ENCODE results near the gene LMBRD2.
"Not testable (repeated sequence)": the region's sequence is repeated elsewhere in the genome, so short reads cannot be mapped to it uniquely, and the experiment has no call there.

Gene LMBRD2

DNA sequence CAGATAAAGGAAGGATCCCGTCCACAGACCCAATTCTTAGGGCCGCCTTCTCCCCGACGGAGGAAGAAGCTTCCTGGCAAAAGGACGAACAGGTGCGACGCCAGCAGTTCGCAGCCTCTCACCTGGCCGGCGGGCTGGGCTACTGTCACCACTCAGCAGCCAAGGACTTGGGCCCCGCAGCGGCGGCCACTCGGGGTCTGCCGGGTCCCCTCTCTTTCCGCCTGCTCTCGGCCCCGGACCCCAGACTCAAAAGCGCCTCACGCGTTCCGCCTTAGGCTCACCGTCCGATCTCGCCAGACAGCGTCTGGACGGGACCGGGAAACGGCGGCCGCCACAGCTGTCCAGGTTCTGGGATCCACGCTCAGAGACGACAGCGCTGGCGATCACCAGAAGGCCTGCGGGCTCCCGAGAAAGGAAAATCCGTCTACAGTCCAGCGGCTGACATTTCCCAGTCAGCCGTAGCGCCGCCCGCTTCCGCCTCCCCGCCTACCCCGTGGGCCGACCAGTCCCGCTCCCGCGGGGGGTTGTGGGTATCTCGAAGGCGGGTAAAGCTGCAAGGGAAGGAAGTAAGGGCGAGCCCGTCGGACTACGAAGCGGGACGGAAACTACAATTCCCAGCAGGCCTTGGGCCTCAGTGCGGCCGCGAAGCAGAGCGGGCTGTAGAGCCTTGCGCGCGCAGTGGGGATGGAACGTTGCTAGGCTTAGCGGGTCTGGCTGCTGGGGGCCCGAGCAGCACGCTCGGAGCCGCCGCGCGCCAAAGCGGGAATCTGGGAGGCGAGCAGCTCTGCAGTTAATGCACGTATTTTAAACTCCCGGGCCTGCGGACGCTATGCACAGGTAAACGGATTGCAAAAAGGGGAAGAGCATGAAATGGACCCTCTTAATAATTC, at the start of gene LMBRD2, which contains the start of gene SKP2:
TSS of gene LMBRD2 (minus strand) at position 454 of the 890 bp plus-strand sequence. CDS start 8,538 bp downstream, outside the sequence.
TSS of gene SKP2 (plus strand) at position 678 of the 890 bp plus-strand sequence. CDS start at position 830, 152 bp downstream.
- DNase-seq, result peak; percentile 100

DNA sequence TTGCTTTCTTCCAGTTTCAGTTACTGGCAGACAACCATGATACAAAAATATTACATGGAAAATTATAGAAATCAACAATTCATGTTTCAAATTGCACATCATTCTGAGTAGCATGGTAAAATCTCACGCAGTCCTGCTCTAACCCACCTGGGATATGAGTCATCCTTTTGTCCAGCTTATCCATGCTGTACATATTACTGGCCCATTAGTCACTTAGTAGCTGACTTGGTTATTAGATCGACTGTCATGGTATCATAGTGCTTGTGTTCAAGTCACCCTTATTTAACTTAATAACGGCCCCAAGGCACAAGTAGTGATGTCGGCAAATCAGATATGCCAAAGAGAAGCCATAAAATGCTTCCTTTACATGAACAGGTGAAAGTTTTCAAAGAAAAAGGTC, 48.8 kb upstream of the LMBRD2 start:
- DNase-seq, result no peak

DNA sequence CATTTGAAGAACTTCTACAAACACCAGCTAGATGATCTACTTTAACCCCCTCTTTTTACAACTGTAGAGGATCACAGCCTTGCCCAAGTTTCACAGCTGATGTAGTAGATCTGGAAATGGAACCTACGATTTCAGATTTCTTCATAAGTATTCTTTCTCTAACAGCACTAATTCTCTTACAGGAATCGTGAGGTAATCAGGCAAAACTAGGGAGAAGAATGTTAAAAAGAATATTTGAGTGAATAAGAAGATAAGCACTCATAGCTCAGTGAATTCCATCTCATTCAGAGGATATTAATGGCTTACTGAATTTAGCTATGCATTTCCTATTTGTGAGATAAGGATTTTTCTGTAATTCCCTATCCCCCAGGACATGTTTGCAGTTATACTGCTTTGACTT, 47.9 kb upstream of the LMBRD2 start:
- DNase-seq, result no peak

DNA sequence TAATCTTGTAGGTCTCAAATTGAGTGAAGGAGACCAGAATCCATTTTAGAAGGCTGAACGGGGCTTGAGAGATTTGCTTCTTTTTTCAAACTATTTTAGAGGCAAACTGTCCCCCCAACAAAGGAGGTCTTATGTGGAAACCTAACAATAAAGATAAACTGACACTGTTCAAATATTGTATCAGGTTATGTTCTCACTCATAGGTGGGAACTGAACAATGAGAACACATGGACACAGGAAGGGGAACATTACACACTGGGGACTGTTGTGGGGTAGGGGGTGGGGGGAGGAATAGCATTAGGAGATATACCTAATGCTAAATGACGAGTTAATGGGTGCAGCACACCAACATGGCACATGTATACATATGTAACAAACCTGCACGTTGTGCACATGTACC, 47.1 kb upstream of the LMBRD2 start:
- peak; percentile 47 to 67 for DNase-seq

DNA sequence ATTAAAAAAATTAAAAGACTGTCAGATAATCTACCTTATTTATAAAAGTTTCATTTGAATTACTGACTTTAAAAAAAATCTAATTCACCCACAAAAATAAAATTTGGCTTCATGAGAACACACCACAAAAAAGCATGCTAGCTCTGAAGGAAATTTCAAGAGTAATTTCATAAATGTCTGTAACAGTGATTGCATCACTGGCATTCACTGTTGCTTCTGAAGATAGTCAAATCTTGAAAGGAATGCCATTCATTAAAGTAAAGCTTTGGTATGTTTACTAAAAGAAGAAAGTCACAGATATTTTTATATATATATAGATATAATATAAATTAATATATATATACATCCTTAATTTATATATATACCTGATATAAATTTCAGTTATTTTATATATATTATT, 46.6 kb upstream of the LMBRD2 start:
- DNase-seq, result no peak

DNA sequence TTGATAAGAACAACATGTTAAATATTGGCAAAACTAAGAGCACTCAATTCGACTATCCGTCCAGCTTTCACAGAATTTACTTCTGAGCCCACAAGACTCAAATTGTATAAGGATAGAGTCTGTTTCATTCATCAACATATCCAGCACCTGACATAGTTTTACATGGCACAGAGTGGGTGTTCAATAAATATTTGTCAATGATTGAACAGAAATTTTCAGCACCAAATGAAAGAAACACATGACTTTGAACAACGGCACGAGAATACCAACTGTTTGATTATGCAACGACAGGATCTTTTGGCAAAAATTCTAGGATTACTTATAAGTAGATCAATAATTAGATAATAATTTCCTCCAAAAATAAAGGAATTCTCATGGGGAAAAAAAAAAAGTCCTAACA, 42.1 kb upstream of the LMBRD2 start:
- no peak for DNase-seq

DNA sequence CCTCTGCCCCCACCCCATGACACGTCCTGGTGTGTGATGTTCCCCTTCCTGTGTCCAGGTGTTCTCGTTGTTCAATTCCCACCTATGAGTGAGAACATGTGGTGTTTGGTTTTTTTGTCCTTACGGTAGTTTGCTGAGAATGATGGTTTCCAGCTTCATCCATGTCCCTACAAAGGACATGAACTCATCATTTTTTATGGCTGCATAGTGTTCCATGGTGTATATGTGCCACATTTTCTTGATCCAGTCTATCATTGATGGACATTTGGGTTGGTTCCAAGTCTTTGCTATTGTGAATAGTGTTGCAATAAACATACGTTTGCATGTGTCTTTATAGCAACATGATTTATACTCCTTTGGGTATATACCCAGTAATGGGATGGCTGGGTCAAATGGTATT, 32.7 kb upstream of the LMBRD2 start:
- DNase-seq, result not testable (repeated sequence)

DNA sequence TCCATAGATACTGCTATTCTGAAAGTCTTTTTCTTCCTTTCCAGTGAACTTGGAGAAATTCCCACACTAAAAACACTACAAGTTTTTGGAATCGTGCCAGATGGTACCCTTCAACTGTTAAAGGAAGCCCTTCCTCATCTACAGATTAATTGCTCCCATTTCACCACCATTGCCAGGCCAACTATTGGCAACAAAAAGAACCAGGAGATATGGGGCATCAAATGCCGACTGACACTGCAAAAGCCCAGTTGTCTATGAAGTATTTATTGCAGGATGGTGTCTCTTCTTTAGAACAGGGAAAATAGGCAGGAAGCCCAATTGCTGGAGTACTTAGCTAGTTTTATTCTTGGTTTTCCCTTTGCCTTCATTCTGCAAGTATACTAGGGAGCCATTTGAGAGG, 30.1 kb upstream of the LMBRD2 start:
- no peak for DNase-seq

DNA sequence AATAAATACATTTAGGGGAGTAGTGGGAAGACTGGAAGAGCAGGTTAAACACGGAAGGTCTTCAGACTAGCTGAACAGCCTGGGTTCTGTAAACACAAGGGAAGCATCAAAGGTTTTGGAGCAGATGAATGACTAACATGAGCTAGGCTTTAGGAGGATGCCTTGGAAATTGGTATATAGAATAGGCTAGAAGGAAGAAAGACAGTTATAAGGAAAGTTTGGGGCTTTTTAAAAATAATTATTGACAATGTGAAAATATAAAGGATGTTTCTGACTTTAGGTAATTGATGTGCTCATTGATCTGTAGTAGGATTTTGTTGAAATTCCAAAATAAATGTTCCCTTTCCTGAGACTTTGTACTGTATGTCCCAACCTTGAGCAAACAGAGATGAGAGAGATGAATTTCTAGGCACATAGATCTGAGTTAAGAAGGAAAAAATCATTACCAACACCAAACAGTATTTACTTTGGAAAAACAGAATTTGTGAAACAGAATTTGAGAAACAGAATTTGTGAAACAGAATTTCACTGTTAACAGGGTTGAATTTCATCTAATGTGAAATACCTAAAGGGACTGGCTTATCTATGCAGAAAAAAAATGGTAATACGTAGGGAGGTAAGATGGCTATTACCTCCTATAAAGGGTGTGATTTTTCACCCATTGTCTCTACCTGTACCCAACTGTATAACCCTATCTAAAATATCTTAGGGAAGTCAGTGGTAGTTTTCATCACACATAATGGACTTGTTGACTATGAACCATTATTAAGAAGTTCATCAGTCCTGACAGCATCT, 29.1 kb upstream of the LMBRD2 start:
- DNase-seq, result no peak

DNA sequence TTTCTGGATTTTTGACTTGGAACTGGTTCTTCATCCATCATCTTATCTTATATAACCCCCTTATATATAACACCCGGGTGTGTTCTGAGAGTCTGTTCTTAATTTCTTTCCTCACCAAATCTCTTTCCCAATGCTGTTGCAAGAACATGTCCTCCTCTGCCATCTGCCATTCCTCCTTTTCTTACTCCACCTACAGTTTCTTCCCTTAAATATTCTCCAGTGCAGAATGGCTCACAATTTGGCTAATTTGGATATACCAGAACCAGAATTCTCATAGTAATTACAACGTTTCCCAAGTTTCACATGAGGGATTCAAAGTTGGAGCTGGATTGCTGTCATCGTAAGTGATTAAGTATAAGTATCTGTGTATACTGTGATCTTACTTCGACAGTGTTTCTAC, 28.3 kb upstream of the LMBRD2 start:
- no peak for DNase-seq

DNA sequence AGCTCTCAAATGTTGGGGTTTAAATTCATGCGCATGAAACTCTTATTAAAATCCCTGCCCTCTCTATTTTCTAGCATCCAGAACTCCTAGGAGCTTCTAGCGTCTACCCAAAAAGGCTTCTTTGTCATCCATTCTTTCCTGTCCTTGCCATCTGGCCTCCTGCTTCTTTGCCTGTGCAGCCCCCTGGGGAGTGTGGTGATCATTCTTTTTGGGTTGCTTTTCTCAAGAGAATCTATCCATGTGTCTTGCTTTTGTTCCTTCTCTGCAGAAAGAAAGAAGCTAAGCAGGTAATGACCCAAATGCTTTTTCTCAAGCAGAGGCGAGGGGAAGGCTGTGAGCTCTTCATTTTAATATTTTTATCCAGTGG, 26.8 kb upstream of the LMBRD2 start:
- no peak for DNase-seq

DNA sequence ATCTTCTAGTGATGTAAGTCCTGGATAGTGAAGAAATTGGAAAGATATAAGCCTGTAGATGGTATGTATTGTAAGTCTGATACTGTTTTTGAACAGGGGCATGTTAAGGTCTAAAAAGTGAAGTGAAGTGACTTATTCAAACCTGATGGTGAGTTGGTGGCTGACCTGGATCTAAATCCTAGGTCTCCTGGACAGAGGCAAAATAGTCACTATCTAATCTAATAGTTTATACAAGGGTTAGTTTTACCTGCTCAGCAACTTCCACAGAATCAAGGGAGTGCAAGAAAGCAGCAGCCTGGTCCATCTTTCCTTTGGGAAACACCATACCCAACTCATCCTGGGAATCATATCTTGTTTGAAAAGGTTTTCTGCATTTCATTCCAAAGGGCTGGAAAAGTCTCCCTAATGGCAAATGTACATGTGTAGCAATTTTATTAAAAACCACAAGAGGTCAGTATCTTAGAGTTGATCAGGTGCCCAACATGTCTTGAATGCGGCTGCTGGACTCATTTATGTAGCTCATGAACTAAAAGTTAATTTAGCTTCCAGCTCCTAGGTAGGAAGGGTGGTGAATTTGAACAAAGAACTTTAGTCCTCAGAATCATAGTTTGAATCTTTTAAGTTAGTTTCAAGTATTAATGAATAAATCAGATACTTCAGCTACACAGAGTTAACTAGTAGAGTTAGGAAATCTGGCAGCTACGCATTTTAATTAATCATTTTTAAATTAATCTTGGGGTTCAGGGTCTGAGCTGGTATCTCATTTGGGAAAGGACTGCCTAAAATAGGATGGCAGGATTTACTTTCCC, 26.2 kb upstream of the LMBRD2 start:
- peak; percentile 27 to 63 for DNase-seq

DNA sequence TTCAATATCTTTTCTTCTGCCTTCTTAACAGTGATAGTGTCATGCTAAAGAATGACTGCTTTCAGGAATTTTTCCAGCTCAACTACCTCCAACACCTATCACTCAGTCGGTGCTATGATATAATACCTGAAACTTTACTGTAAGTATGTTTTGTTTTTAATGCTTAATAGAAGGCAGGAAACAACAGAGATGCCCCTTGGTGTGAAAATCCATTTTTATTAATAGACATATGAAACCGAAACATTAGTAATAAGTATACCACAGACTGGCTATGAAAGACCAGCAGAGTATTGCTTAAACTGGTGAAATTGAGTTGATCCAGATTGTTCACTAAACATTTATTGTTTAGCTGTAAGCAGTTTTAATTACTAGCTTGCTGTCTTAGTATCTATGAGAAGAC, 25.5 kb upstream of the LMBRD2 start:
- DNase-seq, result no peak

DNA sequence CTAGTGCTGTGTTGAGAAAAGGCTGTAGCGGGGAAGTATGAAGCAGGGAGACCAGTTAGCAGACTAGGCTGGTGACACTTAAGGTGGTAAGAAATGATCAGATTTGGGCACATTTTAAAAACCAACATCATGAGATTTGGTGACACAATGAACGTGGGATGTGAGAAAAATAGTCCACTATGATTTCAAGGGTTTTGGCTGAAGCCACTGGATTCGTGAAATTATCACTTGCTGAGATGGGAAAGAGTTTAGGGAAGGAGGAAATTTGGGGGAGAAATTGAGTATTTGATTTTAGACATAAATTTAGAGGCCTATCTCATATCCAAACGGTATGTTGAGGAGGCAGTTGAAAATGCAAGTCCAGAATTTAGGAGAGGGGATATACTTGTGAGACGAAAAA, 23.4 kb upstream of the LMBRD2 start:
- no peak for DNase-seq

DNA sequence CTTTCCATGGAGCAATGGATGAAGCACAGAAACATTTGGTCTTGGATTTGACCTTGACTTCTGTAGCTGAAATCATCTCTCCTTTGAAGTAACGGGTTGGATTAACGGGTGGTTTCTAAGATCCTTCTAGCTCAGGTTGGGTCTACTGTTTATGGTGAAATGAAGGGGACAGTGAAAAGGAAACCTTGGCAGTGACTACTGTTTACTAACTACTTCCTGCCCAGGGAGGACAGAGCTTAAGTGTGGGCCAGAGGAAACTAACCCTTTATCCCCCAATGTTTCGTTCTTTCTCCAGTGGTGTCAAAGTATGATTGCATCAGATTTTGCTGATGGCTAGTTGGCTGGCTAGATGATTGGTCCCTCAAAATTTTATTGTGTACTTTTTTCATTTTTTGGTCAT, 22.4 kb upstream of the LMBRD2 start:
- no peak for DNase-seq

DNA sequence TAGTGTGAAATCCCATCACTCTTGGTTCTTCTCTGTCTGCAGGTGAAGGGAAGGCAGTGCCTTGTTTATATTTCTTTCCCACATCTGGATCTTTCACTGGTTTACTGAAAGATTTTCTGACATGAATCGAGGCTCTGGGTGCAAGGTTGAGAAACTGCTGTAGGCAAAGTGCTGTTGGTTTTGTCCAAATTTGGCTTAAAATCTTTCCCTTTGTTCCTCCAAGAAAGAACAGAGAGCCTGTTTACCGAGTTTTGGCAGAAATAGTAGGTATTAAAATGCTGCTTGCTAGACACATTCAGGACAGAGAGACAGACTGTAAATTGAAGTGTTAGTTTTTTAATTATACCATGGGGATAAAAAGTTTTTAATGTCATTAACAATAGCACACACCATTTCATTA, 21.7 kb upstream of the LMBRD2 start:
- no peak for DNase-seq

DNA sequence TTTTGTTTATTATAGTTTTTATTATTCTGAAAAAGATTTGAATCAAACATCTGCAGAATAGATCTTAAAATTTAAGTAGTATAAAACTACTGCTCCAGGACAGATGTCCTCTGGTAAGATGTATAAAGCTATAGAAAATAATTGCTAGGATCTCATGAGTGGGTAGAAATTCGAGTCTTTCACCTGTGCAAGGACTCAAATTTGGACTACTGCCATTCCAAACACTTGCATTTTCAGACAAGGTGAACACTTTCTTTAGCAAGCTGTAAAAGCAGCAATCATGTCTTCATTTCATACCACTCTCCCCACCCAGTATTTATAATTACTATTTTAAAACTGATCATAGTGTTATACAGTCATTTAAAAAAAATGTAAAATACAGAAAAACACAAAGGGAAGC, 20.9 kb upstream of the LMBRD2 start:
- DNase-seq, result no peak

DNA sequence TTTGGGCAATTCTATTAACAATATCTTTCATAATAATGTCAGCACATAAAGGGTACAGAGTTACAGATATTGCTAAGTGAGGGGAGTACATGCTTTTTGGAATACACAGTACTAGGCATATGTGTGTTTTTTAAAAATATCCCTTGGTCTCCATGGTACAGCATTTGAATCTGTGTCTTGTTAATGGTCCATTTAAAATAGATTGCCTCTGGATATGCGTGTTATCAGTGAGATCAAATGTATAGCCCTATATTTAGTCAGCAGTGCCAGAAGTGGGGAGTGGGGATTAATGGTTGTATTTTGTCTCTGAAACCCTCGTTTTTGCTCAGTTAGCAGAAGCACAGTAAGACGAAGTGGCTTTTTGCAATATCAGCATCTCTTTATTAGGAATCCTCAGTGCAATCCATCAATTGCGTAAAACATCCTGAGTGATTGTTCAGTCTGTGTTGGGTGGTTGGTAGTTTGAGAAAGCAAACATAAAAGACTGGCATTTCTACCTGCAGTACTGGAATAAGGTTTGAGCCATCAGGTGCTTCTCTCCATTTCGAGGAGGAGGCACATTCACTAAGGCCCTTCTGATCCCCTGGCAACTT, 19.2 kb upstream of the LMBRD2 start:
- DNase-seq, result no peak

DNA sequence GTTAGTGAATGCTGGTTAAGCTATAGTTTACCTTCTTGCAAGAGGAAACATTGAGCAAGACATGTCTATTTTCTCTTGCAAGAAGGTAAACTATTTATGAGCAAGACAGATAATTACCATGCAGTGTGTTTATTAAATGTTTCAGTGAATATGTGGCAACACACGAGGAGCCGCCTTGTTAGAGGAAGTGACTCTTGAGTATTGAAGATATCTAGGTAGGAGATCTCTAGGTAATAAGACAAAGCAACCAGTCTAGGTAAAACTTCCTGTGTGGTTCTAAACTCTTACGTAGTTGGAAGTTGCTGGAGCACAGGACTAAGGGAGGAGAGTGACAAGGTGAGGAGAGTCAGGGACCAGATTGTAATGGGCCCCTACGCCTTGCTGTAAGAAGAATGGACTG, 17.1 kb upstream of the LMBRD2 start:
- DNase-seq, result no peak

DNA sequence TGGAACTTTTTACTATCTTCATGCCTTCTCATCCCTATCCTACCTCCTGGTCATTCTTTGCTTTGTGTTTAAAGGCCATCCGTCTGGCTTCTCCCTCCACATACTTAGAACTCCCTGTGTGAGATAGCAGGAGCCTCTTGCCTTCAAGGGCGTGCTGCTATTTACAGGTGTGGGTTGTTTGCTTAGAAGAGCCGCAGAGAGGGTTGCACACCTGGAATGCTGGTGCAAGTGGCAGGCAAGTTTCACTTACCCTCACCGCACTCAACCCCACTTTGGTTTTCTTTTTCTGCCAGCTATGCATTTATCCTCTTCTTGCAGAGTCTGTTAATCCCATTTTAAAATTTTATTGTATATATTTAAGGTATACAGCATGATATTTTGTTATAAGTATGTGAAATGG, 12.8 kb upstream of the LMBRD2 start:
- DNase-seq, result no peak

DNA sequence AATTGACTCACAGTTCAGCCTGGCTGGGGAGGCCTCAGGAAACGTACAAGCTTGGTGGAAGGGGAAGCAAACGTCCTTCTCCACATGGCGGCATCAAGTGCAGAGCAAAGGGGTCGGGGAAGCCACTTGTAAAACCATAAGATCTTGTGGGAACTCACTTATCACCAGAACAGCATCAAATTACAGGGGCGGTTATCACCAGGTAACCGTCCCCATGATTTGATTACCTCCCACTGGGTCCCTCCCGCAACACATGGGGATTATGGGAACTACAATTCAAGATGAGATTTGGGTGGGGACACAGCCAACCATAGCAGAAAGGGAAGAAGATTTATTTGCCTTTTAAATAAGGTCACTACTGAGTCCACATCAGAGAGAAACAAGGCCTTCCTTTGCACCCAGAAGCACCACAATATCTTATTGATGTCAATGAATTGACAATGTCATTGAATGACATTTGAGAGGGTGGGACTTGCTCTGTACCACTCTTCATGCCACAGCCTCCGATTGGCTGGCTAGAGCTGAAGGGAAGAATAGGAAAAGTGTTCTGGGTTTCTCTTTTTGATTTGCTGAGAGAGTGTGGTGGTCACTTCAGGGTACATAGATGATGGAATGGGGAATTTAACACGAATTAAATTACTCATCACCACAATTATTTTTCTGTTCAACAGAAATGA, 11.3 kb upstream of the LMBRD2 start:
- no peak for DNase-seq

DNA sequence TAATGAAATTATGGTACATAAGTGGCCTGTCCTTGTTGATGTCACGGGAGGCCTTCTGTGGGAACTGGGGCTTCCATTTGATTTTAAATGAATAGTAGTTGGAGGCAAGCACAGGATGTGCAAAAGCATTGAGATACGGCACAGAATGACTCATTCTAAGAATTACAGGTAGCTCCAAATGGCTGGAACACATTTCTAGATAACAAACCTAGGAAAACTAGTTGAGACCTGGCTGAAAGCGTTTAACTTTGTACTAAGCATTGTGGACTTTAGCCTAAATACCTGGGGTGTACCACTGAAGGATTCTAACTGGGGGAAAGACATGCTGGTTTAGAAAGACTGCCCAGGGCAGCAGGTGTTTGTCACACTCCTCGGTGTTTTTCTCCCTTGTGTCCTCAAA, 9.7 kb upstream of the LMBRD2 start:
- no peak for DNase-seq

Measured in NCI-H2081 (cell line).